ENCODE results near the gene SLC13A3. TPM values are rescaled to one million over a fixed set of nuclear protein-coding genes. Genes with fewer than 3 reads are reported as not detected.

SLC13A3 gene
- total RNA-seq, 1 donor from 2014 or later: 18.8 TPM

GRCh38 chr20:46572790-46573189, 78.5 kb downstream of the SLC13A3 start:
- no peak for DNase-seq (ENCODE audit: low spot score in 2 of 2, unreplicated experiment in 2 of 2)
- no peak overlapping the region for H3K27ac Mint-ChIP-seq
- no peaks in the 10 kb centered on the region for H3K27me3 Mint-ChIP-seq (ENCODE audit: low read depth)
- no peak overlapping the region for H3K4me3 Mint-ChIP-seq
- TF ChIP-seq CTCF (IDR thresholded peaks at IDR 0.05; ENCODE audit: unreplicated experiment): no peak
- H3K9me3 Mint-ChIP-seq: no peaks in the 10 kb centered on the region
- peaks cover 2% of the 10 kb centered on the region for H3K36me3 Mint-ChIP-seq
- H3K4me1 Mint-ChIP-seq: peaks cover 5% of the 10 kb centered on the region

DNA sequence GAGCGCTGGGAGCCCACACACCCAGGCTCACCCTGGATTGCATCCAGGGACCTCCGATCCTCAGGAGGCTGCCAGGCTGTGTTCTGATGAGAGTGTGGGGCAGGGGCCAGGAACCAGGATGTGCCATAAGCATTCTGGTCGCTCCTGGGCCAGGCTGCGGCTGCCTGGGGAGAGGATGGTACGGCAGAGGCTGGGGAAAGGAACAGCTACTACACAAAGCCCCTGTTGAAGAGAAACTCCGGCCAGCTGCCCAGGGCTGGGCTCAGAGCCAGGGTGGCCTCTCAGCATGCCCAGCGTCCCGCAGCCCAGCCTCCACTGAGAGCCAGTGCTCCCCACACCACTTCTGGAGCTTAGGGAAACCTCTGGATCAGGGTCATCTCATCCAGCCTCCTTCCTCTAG, 79.1 kb downstream of the SLC13A3 start:
- no peak overlapping the region for H3K27ac Mint-ChIP-seq
- H3K36me3 Mint-ChIP-seq: no peaks in the 10 kb centered on the region
- no peak for DNase-seq (ENCODE audit: low spot score in 2 of 2, unreplicated experiment in 2 of 2)
- no peaks in the 10 kb centered on the region for H3K9me3 Mint-ChIP-seq
- no peak for TF ChIP-seq CTCF (IDR thresholded peaks at IDR 0.05; ENCODE audit: unreplicated experiment)
- no peaks in the 10 kb centered on the region for H3K27me3 Mint-ChIP-seq (ENCODE audit: low read depth)
- H3K4me3 Mint-ChIP-seq: no peak overlapping the region
- H3K4me1 Mint-ChIP-seq: peaks cover 9% of the 10 kb centered on the region

GRCh38 chr20:46571418-46571817, 79.8 kb downstream of the SLC13A3 start:
- Mint-ChIP-seq H3K9me3 (no peaks in the 10 kb centered on the region), H3K36me3 (no peaks in the 10 kb centered on the region), H3K27me3 (ENCODE audit: low read depth) (no peaks in the 10 kb centered on the region), H3K27ac (no peak overlapping the region), H3K4me3 (no peak overlapping the region), H3K4me1 (peaks cover 9% of the 10 kb centered on the region)
- TF ChIP-seq CTCF (IDR thresholded peaks at IDR 0.05; ENCODE audit: unreplicated experiment): no peak
- no peak for DNase-seq (ENCODE audit: low spot score in 2 of 2, unreplicated experiment in 2 of 2)

- no peaks in the 10 kb centered on the region for H3K27me3 Mint-ChIP-seq (ENCODE audit: low read depth)
- H3K4me1 Mint-ChIP-seq: peaks cover 9% of the 10 kb centered on the region
- H3K9me3 Mint-ChIP-seq: no peaks in the 10 kb centered on the region
- H3K36me3 Mint-ChIP-seq: no peaks in the 10 kb centered on the region
- no peak overlapping the region for H3K27ac Mint-ChIP-seq
- no peak for DNase-seq (ENCODE audit: low spot score in 2 of 2, unreplicated experiment in 2 of 2)
- no peak for TF ChIP-seq CTCF (IDR thresholded peaks at IDR 0.05; ENCODE audit: unreplicated experiment)
- H3K4me3 Mint-ChIP-seq: no peak overlapping the region
Measured at GRCh38 chr20:46570956-46571355, 80.3 kb downstream of the SLC13A3 start.

DNA sequence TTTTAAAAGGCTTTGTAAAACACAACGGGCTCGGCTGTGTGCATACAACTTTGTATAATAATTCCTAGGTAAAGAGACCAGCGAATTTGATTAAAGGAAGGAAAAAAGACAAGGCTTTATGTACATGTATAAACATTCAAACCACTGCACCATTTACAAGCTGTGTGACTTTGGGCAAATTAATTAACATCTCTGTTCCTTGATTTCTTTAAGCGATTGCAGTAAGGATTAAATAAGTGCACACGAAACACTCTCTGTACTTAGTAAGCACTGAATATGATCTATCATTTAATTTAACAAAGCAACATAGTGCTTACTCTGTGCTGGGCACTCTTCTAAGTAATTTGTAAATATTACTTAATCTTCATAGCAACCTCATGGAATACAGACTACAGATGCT, 81.3 kb downstream of the SLC13A3 start:
- Mint-ChIP-seq H3K27me3 (ENCODE audit: low read depth) (no peaks in the 10 kb centered on the region), H3K4me3 (no peak overlapping the region), H3K4me1 (peaks cover 9% of the 10 kb centered on the region), H3K36me3 (no peaks in the 10 kb centered on the region), H3K9me3 (no peaks in the 10 kb centered on the region), H3K27ac (no peak overlapping the region)
- no peak for DNase-seq (ENCODE audit: low spot score in 2 of 2, unreplicated experiment in 2 of 2)
- TF ChIP-seq CTCF (IDR thresholded peaks at IDR 0.05; ENCODE audit: unreplicated experiment): no peak

GRCh38 chr20:46568570-46569129, 82.6 kb downstream of the SLC13A3 start:
- Mint-ChIP-seq H3K36me3 (no peaks in the 10 kb centered on the region), H3K9me3 (no peaks in the 10 kb centered on the region), H3K27ac (no peak overlapping the region), H3K4me1 (peaks cover 9% of the 10 kb centered on the region), H3K27me3 (ENCODE audit: low read depth) (no peaks in the 10 kb centered on the region), H3K4me3 (peak overlapping the region; percentile 38)
- TF ChIP-seq CTCF (IDR thresholded peaks at IDR 0.05; ENCODE audit: unreplicated experiment): no peak
- peak; percentile 78 to 88 for DNase-seq (ENCODE audit: low spot score in 2 of 2, unreplicated experiment in 2 of 2)
